GM12878 (cell line): ENCODE results near the gene SLC35E4. TPM values are rescaled to one million over a fixed set of nuclear protein-coding genes. Genes with fewer than 3 reads are reported as not detected.

ENCODE experiments used
- BCLAF1 ChIP-seq: fragments of 450-650 bp; IDR thresholded peaks from 2 replicates; pipeline ENCODE4 v1.6.1; 2017; ENCODE audit warnings: antibody characterized with exemption, mild to moderate bottlenecking, moderate library complexity
- CBX5 ChIP-seq: sonication (generic); IDR thresholded peaks from 2 replicates; pipeline ENCODE4 v1.6.1; 2016; ENCODE audit warnings: low read depth, moderate library complexity, mild to moderate bottlenecking, inconsistent platforms
- CEBPZ ChIP-seq: fragments of 150-350 bp; IDR thresholded peaks from 2 replicates; pipeline ENCODE4 v1.6.1; 2016; ENCODE audit warnings: low read depth, low read length
- CUX1 ChIP-seq: IDR thresholded peaks from 2 replicates; pipeline ENCODE4 v1.6.1; 2012; ENCODE audit warnings: improper control_type of control experiment, low read depth, low read length; ENCODE audit not compliant: insufficient replicate concordance
- GATAD2B ChIP-seq: fragments of 450-650 bp; conservative IDR thresholded peaks from 2 replicates; pipeline ENCODE4 v1.6.1; 2017; ENCODE audit warnings: low read depth, mild to moderate bottlenecking, moderate library complexity
- HDGF ChIP-seq: fragments of 450-650 bp; IDR thresholded peaks from 2 replicates; pipeline ENCODE4 v1.6.1; 2016; ENCODE audit warnings: antibody characterized with exemption
- MYB ChIP-seq: fragments of 150-350 bp; IDR thresholded peaks from 2 replicates; pipeline ENCODE4 v1.6.1; 2014; ENCODE audit warnings: mild to moderate bottlenecking, low read depth, low read length, borderline replicate concordance
- NR2C2 ChIP-seq: IDR thresholded peaks from 2 replicates; pipeline ENCODE4 v1.6.1; 2011; ENCODE audit warnings: borderline replicate concordance, low read depth; ENCODE audit not compliant: control insufficient read depth, insufficient read length
- RAD21 ChIP-seq: IDR thresholded peaks from 2 replicates; pipeline ENCODE4 v1.6.1; 2011; ENCODE audit warnings: mild to moderate bottlenecking, low read depth, low read length, moderate library complexity; ENCODE audit not compliant: insufficient read depth
- RELA ChIP-seq: fragments of 450-650 bp; IDR thresholded peaks from 2 replicates; pipeline ENCODE4 v1.8.0; 2014; ENCODE audit warnings: borderline replicate concordance; ENCODE audit not compliant: partially characterized antibody
- RFX5 ChIP-seq: IDR thresholded peaks from 2 replicates; pipeline ENCODE4 v1.6.1; 2011; ENCODE audit warnings: low read depth, low read length, improper control_type of control experiment
- ZNF592 ChIP-seq: fragments of 450-650 bp; IDR thresholded peaks from 2 replicates; pipeline ENCODE4 v1.6.1; 2017; ENCODE audit warnings: mild to moderate bottlenecking, moderate library complexity
- polyA plus RNA-seq, 11 experiments: library from polyadenylated mRNA; depleted of rRNA in 4 of 11; unstranded in 6 of 11; stranded (reverse) in 5 of 11; fragments of >200 nt; fragmentation: Nextera tagmentation in 4 of 11; fragmentation: Illumina TruSeq in 1 of 11; extraction: Ambion mirVana in 4 of 11; extraction: Trizol in 1 of 11; gene quantifications; 1 replicate in 1 of 11; 2 replicates in 10 of 11; pipeline versions ENCODE4 v1.2.1 to v1.2.3, GENCODE V29; 2011 to 2016; ENCODE audit warnings: inconsistent platforms in 2 of 11, missing spikeins in 2 of 11, low read depth in 1 of 11
- total RNA-seq, 4 experiments: library from RNA; depleted of rRNA in 3 of 4; stranded (reverse); fragments of >200 nt in 3 of 4; fragmentation: Illumina TruSeq in 1 of 4; extraction: Trizol in 1 of 4; gene quantifications; 2 replicates each; pipeline versions ENCODE4 v1.2.1 to v1.2.3, GENCODE V29; 2013 to 2021

Gene SLC35E4
- total and polyA plus RNA-seq, 10 of the 15 experiments (the other 5 are each of a cell fraction or from before 2014, with no cell fraction given), result 0.16 to 5.3 (median 2.9) TPM; not detected in 1

GRCh38 chr22:30634471-30635233 is 929 bp upstream of the SLC35E4 start (continued):
- TF ChIP-seq CBX5 (no peak), RELA (peak; percentile 62), BCLAF1 (no peak), CEBPZ (no peak), CUX1 (no peak), MYB (no peak), ZNF592 (no peak), GATAD2B (peak; percentile 65; the same call in 1 of the 2 replicates), NR2C2 (no peak), HDGF (no peak), RFX5 (no peak), RAD21 (peak; percentile 96)
